SHP77 (cell line): ENCODE data around the gene ITGA2B.
"Not testable (repeated sequence)": the region's sequence is repeated elsewhere in the genome, so short reads cannot be mapped to it uniquely, and the experiment has no call there.

ENCODE experiments used
- DNase-seq, 2 experiments: peaks; one replicate each; lab custom pipeline; 2025; lab: John Stamatoyannopoulos, UW

The ITGA2B gene

GRCh38 chr17:44368391-44369243 is 20.8 kb downstream of the ITGA2B start:
- DNase-seq: not testable (repeated sequence)

- no peak for DNase-seq
These were observed 22.0 kb downstream of the ITGA2B start for GRCh38 chr17:44367231-44367979.

- not testable (repeated sequence) for DNase-seq
These were observed 24.4 kb downstream of the ITGA2B start for GRCh38 chr17:44365051-44365450.

DNA sequence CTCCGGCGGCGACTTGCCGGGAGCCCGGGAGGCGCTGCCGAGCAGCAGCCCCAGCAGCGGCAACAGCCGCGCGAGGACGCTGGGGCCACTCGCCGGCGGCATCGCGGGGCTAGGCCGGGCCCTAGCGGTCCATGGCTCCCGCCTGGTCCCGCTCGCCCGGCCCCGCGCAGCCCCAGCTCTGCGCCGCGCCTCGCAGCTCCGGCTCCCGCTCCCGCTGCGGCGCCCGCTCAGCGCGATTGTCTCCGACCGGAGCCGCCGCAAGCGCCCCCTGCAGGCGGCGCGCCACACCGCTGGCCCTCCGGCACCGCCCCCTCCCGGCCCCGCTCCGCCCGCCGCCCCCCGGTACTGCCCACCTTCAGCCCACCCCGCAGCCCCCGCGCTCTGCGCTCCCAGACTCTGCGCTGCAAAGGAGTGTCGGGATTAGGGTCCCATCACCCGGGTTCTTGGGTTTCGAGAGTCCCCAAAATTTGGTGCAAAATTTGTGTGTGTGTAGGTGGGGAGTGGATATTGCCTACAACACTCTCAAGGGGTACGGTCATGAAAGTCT is 25.8 kb downstream of the ITGA2B start, which contains the start of gene FAM171A2:
TSS of gene FAM171A2 (minus strand) at position 241 of the 547 bp plus-strand sequence. CDS start at position 102, 139 bp downstream.
- DNase-seq: peak; percentile 41 to 74

DNA sequence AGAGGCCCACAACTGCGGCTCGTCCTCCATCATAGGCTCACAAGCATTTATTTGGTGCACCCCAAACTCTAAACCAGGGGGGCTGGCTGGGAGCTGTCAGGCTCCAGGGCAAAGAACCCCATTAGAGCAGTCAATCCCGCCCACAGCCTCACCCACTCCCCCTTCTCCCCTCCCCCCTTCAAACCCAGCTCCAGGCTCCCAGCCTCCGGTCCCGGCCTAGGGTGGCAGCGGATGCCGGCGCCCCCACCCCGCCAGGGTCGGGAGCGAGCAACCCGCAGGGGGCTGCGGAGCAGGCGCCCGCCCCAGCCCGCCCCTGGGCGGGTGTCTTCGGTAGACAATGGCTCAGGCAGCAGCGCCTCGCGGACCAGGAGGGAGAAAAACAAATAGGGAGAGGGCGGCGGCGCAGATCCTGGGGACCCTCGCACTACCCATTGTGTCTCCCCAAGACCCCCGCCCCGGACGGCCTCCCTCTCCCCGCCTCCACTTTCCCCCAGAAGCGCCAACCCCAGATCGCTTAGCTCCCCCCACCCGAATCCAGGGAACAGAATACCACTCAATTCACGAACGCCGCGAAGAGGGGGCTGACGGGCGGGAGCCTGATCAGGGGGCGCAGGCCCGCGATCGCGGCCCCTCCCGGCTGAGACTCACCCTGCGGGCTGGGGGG is 26.4 kb downstream of the ITGA2B start:
- DNase-seq: no peak

- DNase-seq: no peak
These were observed 26.9 kb downstream of the ITGA2B start for GRCh38 chr17:44362459-44362948.

DNA sequence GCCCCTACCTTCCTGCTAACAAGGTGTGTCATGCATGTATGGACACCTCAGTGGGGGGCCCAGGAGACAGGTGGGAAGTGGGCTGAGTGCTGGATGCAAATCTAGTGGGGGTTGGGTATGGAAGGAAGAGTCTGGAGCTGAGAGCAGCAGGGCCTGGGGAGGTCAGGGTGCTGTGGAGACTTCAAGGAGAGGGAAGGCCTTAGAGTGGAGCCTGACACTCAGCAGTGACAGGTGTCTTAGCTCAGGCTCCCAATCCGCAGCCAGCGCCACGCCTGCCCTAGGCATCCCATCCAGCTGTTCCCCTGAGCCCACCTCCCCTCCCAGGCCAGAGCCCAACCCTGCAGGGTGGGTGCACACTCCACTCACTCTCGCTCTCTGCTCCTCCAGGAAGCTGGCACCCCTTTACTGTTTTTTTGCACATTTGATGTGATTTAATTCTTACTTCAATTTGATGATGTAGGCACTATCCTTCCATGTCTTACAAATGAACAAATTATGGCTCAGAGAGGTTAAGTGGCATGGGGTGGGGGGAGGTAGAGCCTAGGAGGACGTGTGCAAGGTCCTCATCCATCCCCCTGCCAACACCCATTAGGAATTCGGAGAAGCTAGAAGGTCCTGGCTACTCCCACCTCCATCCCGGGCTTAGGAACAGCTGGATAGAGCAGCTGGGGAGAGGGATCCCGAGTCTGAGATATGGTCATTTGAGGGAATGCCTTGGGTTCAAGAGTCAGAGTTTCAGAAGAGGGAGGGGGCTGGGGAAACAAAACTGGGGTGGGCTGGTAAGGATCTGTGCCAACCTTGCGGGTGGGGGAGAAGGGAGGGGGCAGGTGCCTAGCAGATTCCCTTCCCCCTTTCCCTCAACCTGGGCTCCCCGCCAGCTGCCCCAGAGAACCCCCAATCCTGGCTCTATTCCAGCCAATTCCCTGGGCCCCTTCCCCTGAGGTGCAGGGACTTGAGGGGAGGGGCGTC is 27.9 kb downstream of the ITGA2B start:
- no peak for DNase-seq

GRCh38 chr17:44360826-44361225 is 28.6 kb downstream of the ITGA2B start:
- no peak for DNase-seq

DNA sequence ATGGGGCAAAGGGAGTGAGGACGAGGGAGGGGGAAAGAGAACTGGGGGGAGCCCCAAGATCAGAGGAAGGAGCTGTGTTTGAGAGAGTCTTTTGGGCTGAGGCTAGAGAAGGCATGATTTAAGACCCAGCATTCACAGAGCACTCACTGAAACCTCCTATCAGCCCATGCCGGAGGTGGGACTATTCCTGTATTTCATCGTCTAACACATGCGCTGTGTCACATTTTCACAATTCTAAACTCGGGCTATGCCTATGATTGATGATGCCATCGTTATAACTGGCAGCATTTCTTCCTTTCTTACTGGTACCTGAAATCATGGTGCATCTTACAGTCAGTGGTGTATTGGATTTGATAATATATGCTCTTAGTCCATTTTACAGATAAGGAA is 29.3 kb downstream of the ITGA2B start:
- no peak for DNase-seq

GRCh38 chr17:44359458-44360143 is 29.8 kb downstream of the ITGA2B start:
- no peak for DNase-seq

DNA sequence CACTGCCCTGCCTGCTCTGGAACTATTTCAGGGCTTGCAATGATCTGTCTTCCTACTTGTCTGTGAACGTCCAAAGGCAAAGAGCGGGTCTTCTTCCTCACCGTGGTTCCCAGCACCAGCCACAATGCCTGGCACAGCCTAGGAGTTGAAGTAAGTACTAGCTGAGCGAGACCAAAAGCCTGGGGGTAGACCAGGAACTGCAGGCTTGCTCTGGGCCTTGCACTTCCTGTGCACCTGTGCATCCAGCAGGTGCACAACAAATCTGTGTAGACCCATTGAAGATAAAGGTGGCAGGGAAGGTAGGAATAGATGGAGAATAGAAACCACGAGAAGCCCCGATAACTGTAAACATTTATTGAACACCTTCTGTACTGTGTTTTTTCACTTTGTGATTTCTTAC is 30.4 kb downstream of the ITGA2B start:
- no peak for DNase-seq

DNA sequence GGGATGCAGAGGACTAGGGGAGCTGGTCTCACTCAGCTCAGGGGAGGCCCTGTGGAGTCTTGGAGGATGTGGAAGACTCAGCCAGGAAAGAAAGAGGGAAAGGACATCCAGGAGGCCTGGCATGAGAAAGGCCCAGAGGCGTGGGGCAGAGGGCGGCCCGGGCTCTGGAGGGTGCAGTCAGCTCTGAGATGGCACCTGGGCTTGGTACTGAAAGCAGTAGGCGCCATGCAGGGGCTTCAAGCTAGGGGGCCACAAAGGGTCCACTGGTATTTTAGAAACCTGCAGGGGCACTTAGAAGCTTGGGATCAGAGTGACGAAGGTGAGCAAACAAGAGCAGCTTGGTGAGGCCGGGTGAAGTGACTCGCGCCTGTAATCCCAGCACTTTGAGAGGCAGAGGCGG is 31.4 kb downstream of the ITGA2B start:
- DNase-seq: no peak

GRCh38 chr17:44356241-44356640 is 33.2 kb downstream of the ITGA2B start:
- DNase-seq: no peak

GRCh38 chr17:44355642-44356099 is 33.8 kb downstream of the ITGA2B start:
- no peak for DNase-seq

GRCh38 chr17:44354582-44355561 is 34.6 kb downstream of the ITGA2B start:
- DNase-seq: no peak

- DNase-seq: no peak
These were observed 35.6 kb downstream of the ITGA2B start for GRCh38 chr17:44353672-44354331.

GRCh38 chr17:44352828-44353671 is 36.4 kb downstream of the ITGA2B start:
- no peak for DNase-seq
